NCI-H524 (cell line): Measurements from ENCODE around the gene CPXM2.

ENCODE experiments used
- DNase-seq, 2 experiments: peaks; one replicate each; lab custom pipeline; 2025; lab: John Stamatoyannopoulos, UW

CPXM2 gene

GRCh38 chr10:123798856-123799255 lies 92.8 kb downstream of the CPXM2 start:
- DNase-seq = no peak

GRCh38 chr10:123797813-123798212 lies 93.8 kb downstream of the CPXM2 start:
- DNase-seq = no peak

GRCh38 chr10:123796736-123797135 lies 94.9 kb downstream of the CPXM2 start:
- no peak for DNase-seq

- DNase-seq = no peak
Measured at GRCh38 chr10:123795846-123796590, 95.6 kb downstream of the CPXM2 start.

- no peak for DNase-seq
Measured at GRCh38 chr10:123795196-123795780, 96.3 kb downstream of the CPXM2 start.

- no peak for DNase-seq
Measured at GRCh38 chr10:123792248-123792978, 99.2 kb downstream of the CPXM2 start.

- DNase-seq = no peak
Measured at GRCh38 chr10:123790132-123790885, 101.3 kb downstream of the CPXM2 start.

GRCh38 chr10:123788981-123789380 lies 102.6 kb downstream of the CPXM2 start:
- DNase-seq = no peak

- no peak for DNase-seq
Measured at GRCh38 chr10:123787566-123787965, 104.0 kb downstream of the CPXM2 start.

- DNase-seq = peak in 1 of 2 experiments; percentile 11
Measured at GRCh38 chr10:123786896-123787295, 104.7 kb downstream of the CPXM2 start.

GRCh38 chr10:123786306-123786705 lies 105.3 kb downstream of the CPXM2 start:
- no peak for DNase-seq

GRCh38 chr10:123784646-123785045 lies 107.0 kb downstream of the CPXM2 start:
- DNase-seq = no peak

- DNase-seq = no peak
Measured at GRCh38 chr10:123784216-123784615, 107.4 kb downstream of the CPXM2 start.

GRCh38 chr10:123783296-123783695 lies 108.3 kb downstream of the CPXM2 start:
- no peak for DNase-seq

- DNase-seq = no peak
Measured at GRCh38 chr10:123782549-123782948, 109.1 kb downstream of the CPXM2 start.

GRCh38 chr10:123781956-123782500 lies 109.6 kb downstream of the CPXM2 start:
- no peak for DNase-seq

- peak in 1 of 2 experiments; percentile 37 for DNase-seq
Measured at GRCh38 chr10:123781324-123781900, 110.2 kb downstream of the CPXM2 start.

GRCh38 chr10:123778719-123779517 lies 112.7 kb downstream of the CPXM2 start:
- no peak for DNase-seq

- DNase-seq = no peak
Measured at GRCh38 chr10:123777881-123778280, 113.7 kb downstream of the CPXM2 start.

- DNase-seq = no peak
Measured at GRCh38 chr10:123774132-123774742, 117.4 kb downstream of the CPXM2 start.
